AG10803 (cell line): ENCODE results near the gene TRIM44.

Source experiments
- DNase-seq: peaks from one replicate; pipeline ENCODE4 v3.0.0; 2010; ENCODE audit warnings: low read depth
- H3K4me3 ChIP-seq: 2 replicates; pipeline ENCODE4 v1.5.1; 2011; ENCODE audit warnings: mild to moderate bottlenecking, low read length, control low read depth
- CTCF ChIP-seq: conservative IDR thresholded peaks from 2 replicates; pipeline ENCODE4 v1.5.1; 2011; ENCODE audit warnings: mild to moderate bottlenecking, low read length, control low read depth, inconsistent platforms

Gene TRIM44

GRCh38 chr11:35845860-35846259, 183.3 kb downstream of the TRIM44 start:
- TF ChIP-seq CTCF: no peak
- DNase-seq: no peak
- H3K4me3 ChIP-seq: no peak overlapping the region

DNA sequence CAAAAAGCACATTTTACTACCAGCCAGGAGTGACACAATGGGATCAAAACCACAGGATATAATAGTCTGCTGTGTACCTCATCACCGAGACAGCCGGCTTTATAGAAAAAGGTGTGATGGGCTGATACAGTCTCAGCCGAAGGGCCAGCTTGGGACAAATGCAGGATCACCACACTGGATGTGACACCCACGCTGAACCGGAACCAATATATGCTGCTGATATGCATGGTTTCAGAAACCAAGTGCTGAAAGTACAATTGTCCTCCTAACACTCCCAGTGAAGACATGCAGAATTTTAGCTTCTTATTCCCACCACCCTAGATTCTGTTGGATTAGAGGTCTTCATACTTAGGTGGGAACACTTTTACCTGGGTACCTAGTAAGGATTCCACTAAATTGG, 184.3 kb downstream of the TRIM44 start:
- no peak for TF ChIP-seq CTCF
- H3K4me3 ChIP-seq: no peak overlapping the region
- DNase-seq: no peak

DNA sequence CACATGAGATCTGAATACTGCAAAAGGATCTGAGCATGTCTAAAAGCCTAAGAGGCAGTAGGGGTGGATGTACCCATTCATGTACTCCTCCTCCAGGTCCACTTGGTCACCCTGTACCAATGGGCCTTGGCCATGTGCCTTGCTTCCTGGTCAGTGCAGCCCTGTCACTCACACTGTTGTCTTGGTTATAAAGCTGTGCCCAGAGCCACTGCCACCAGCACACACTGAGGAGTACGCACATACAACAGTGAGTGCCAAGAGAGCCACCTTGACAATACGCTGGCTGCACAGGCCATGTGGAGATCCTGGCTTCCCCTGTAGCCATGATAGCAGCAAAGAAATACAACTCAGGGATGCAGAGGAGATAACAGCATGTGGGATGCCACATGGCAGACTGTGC, 184.9 kb downstream of the TRIM44 start:
- TF ChIP-seq CTCF: no peak
- DNase-seq: no peak
- no peak overlapping the region for H3K4me3 ChIP-seq

GRCh38 chr11:35848616-35849015, 186.0 kb downstream of the TRIM44 start:
- no peak for DNase-seq
- TF ChIP-seq CTCF: no peak
- H3K4me3 ChIP-seq: no peak overlapping the region

GRCh38 chr11:35850191-35850590, 187.6 kb downstream of the TRIM44 start:
- H3K4me3 ChIP-seq: no peak overlapping the region
- no peak for DNase-seq
- no peak for TF ChIP-seq CTCF

DNA sequence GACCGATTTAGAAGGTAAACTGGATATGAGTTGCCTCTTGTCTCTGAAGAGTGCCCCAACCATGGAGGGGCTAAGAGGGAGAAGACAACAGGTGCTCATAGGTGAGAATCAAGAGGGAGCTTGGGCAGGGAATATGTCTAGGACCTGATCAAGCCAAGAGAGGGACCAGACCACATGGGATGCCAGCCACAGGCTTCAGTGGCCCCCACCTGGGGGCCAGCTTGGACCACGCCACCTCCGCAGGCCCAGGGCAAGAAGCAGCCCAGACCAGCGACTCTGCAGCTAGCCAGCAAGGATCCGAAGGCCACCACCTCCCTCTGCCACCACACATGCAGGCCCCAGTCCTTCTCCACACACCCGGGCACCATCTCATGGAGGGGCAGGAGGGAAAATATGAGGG, 188.8 kb downstream of the TRIM44 start:
- no peak for DNase-seq
- no peak overlapping the region for H3K4me3 ChIP-seq
- no peak for TF ChIP-seq CTCF

DNA sequence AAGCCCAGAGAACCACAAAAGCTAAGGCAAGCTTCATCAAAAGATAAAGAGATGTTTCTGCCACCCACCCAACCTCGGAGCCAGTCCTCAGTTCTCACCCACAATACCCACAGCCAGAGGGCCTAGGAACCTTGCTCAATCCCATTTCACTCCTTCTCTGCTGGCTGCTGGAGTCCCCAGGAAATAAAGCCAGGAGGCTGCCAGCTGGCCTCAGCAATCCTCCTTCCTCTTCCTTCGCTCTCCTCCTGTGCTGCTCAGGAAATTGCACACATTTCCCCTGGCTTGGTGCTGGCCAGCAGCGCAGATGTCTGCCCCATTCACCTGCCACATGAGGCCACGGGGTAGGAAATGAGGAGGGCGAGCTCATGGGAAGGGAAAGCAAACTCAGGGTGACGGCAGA, 189.5 kb downstream of the TRIM44 start:
- H3K4me3 ChIP-seq: no peak overlapping the region
- TF ChIP-seq CTCF: no peak
- no peak for DNase-seq
